Measurements from ENCODE around the gene ITSN1. TPM values are rescaled to one million over a fixed set of nuclear protein-coding genes. Genes with fewer than 3 reads are reported as not detected.

The ITSN1 gene
- total and polyA plus RNA-seq, 2 experiments from 2014 or later = 77.9 to 95.7 TPM

DNA sequence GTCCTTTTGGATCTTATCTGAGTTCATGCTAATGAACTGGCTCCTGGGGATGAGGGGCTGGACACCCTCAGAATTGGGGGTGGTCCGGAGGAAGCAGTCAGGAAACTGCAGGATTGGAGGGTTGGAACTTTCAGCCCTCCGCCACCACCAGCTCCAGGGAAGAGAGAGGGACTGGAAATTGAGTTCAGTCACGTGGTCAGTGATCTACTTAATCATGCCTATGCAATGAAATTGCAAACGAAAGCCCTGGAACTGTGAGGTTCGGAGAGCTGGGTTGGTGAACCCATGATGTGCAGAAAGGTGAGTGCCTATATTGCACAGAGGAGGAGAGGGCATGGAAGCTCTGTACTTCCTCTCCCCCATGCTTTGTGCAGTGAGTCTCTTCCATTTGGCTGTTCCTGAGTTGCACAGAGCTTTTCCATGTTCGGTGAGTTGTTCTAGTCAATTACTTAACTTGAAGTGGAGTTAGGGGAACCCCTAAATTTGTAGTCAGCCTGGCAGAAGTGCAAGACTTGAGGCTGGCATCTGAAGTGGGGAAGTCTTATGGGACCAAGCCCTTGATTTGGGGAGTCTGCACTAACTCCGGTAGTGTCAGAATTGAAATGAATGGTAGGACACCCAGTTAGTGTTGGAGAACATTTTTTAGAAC, 16.7 kb downstream of the ITSN1 start (continued):
- TF ChIP-seq NANOG (IDR thresholded peaks at IDR 0.05; ENCODE audit: borderline replicate concordance) (no peak), EZH2phosphoT487 (IDR thresholded peaks at IDR 0.05; ENCODE audit: unreplicated experiment) (no peak), JUNB (IDR thresholded peaks at IDR 0.05; ENCODE audit: unreplicated experiment) (no peak), ETS1 (IDR thresholded peaks at IDR 0.05) (no peak), CTCF (conservative IDR thresholded peaks at IDR 0.05; ENCODE audit: low read depth in 2 of 2) (no peak), CREB1 (CRISPR knock-in tag; IDR thresholded peaks at IDR 0.05; ENCODE audit: low read depth) (no peak)

DNA sequence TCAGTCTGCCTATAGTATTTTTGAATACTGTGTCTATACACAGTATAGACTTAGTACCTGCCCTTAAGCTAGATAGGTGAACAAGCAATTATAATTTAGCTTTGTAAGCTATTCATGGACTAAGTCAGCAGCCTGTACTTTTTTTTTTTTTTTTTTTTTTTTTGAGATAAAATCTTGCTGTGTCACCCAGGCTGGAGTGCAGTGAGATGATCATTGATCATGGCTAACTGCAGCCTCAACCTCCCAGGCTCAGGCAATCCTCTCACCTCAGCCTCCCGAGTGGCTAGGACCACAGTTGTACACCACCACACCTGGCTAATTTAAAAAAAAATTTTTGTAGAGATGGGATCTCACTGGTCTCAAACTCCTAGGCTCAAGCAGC, 17.3 kb downstream of the ITSN1 start:
- H3K36me3 ChIP-seq (ENCODE audit: insufficient read depth) = no peaks in the 10 kb centered on the region
- no peak for DNase-seq (ENCODE audit: low spot score)
- no peak overlapping the region for H2AFZ ChIP-seq
- Mint-ChIP-seq H3K27ac (no peak overlapping the region), H3K9me3 (no peaks in the 10 kb centered on the region), H3K27me3 (ENCODE audit: insufficient read depth, low read depth, poor library complexity) (peaks cover 2% of the 10 kb centered on the region), H3K4me3 (no peak overlapping the region), H3K4me1 (peaks cover 37% of the 10 kb centered on the region), H3K36me3 (ENCODE audit: low read depth) (peaks cover 6% of the 10 kb centered on the region; the same call in 2 of the 3 replicates)
- no peak overlapping the region for H3K4me3 ChIP-seq
- peaks cover 8% of the 10 kb centered on the region for H3K4me1 ChIP-seq (ENCODE audit: insufficient read depth)
- no peaks in the 10 kb centered on the region; the same call in 1 of the 2 replicates for H3F3A ChIP-seq (replicated peaks; ENCODE audit: low read depth)
- no peaks in the 10 kb centered on the region for H3K9me2 ChIP-seq (ENCODE audit: insufficient read depth)
- ATAC-seq = no peak
- H3K4me2 ChIP-seq = no peak overlapping the region
- TF ChIP-seq ZNF114 (CRISPR knock-in tag; IDR thresholded peaks at IDR 0.05) (no peak), POLR2AphosphoS5 (IDR thresholded peaks at IDR 0.05; ENCODE audit: low read depth) (no peak), CREB1 (CRISPR knock-in tag; IDR thresholded peaks at IDR 0.05; ENCODE audit: low read depth) (no peak)
- TF ChIP-seq, protein P1, sequence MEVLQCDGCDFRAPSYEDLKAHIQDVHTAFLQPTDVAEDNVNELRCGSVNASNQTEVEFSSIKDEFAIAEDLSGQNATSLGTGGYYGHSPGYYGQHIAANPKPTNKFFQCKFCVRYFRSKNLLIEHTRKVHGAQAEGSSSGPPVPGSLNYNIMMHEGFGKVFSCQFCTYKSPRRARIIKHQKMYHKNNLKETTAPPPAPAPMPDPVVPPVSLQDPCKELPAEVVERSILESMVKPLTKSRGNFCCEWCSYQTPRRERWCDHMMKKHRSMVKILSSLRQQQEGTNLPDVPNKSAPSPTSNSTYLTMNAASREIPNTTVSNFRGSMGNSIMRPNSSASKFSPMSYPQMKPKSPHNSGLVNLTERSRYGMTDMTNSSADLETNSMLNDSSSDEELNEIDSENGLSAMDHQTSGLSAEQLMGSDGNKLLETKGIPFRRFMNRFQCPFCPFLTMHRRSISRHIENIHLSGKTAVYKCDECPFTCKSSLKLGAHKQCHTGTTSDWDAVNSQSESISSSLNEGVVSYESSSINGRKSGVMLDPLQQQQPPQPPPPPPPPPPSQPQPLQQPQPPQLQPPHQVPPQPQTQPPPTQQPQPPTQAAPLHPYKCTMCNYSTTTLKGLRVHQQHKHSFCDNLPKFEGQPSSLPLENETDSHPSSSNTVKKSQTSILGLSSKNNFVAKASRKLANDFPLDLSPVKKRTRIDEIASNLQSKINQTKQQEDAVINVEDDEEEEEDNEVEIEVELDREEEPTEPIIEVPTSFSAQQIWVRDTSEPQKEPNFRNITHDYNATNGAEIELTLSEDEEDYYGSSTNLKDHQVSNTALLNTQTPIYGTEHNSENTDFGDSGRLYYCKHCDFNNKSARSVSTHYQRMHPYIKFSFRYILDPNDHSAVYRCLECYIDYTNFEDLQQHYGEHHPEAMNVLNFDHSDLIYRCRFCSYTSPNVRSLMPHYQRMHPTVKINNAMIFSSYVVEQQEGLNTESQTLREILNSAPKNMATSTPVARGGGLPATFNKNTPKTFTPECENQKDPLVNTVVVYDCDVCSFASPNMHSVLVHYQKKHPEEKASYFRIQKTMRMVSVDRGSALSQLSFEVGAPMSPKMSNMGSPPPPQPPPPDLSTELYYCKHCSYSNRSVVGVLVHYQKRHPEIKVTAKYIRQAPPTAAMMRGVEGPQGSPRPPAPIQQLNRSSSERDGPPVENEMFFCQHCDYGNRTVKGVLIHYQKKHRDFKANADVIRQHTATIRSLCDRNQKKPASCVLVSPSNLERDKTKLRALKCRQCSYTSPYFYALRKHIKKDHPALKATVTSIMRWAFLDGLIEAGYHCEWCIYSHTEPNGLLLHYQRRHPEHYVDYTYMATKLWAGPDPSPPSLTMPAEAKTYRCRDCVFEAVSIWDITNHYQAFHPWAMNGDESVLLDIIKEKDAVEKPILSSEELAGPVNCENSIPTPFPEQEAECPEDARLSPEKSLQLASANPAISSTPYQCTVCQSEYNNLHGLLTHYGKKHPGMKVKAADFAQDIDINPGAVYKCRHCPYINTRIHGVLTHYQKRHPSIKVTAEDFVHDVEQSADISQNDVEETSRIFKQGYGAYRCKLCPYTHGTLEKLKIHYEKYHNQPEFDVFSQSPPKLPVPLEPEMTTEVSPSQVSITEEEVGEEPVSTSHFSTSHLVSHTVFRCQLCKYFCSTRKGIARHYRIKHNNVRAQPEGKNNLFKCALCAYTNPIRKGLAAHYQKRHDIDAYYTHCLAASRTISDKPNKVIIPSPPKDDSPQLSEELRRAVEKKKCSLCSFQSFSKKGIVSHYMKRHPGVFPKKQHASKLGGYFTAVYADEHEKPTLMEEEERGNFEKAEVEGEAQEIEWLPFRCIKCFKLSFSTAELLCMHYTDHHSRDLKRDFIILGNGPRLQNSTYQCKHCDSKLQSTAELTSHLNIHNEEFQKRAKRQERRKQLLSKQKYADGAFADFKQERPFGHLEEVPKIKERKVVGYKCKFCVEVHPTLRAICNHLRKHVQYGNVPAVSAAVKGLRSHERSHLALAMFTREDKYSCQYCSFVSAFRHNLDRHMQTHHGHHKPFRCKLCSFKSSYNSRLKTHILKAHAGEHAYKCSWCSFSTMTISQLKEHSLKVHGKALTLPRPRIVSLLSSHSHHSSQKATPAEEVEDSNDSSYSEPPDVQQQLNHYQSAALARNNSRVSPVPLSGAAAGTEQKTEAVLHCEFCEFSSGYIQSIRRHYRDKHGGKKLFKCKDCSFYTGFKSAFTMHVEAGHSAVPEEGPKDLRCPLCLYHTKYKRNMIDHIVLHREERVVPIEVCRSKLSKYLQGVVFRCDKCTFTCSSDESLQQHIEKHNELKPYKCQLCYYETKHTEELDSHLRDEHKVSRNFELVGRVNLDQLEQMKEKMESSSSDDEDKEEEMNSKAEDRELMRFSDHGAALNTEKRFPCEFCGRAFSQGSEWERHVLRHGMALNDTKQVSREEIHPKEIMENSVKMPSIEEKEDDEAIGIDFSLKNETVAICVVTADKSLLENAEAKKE (CRISPR knock-in tag; IDR thresholded peaks at IDR 0.05) = no peak
- H4K20me1 ChIP-seq (replicated peaks; ENCODE audit: insufficient read depth) = peaks cover 38% of the 10 kb centered on the region
- H3K27me3 ChIP-seq (ENCODE audit: insufficient read depth) = no peaks in the 10 kb centered on the region
- H3K79me2 ChIP-seq (replicated peaks; ENCODE audit: insufficient read depth) = peaks cover 100% of the 10 kb centered on the region
- H3K27ac ChIP-seq (ENCODE audit: low read depth) = no peak overlapping the region
